A549 (cell line): ENCODE measurements around the gene NAB1. TPM values are rescaled to one million over a fixed set of nuclear protein-coding genes. Genes with fewer than 3 reads are reported as not detected.

Experiments used
- ATAC-seq, 2 experiments: fragments of 200-7000 bp in 1 of 2; fragments of >200 bp in 1 of 2; cut with Nextera tagmentation in 1 of 2; cut with Tn5 transposase in 1 of 2; 3 replicates each; pipeline versions ENCODE4 v1.8.0 to v1.9.1; 2018 to 2020; ENCODE audit warnings: mild to moderate bottlenecking in 1 of 2, moderate library complexity in 1 of 2
- CTCF ChIA-PET: fragments of 300-600 bp; sonication (Branson Sonifier 250); formaldehyde crosslinking; extraction: SDS; loops from one replicate; lab custom pipeline; 2021; ENCODE audit warnings: antibody characterized with exemption, inconsistent platforms; lab: Yijun Ruan, JAX
- POLR2A ChIA-PET: fragments of 350-600 bp; formaldehyde crosslinking; extraction: SDS; loops from one replicate; lab custom pipeline; 2021; ENCODE audit warnings: antibody characterized with exemption, inconsistent platforms; lab: Yijun Ruan, JAX
- DNase-seq, 2 experiments: peaks; one replicate each; pipeline versions ENCODE4 v3.0.0 to v3.0.0-alpha.2; 2011 to 2016; ENCODE audit warnings: low read depth in 1 of 2, low spot score in 1 of 2
- FAIRE-seq: peaks from 2 replicates; lab custom pipeline; 2011; peaks lifted over from hg19 to GRCh38; lab: Jason Lieb, UNC
- H3K27ac ChIP-seq, 2 experiments: fragments of >200 bp; sonication (Bioruptor Twin); formaldehyde crosslinking; 3 replicates each; pipeline ENCODE4 v1.5.1; 2016 to 2017
- H3K4me1 ChIP-seq: fragments of >200 bp; sonication (Bioruptor Twin); formaldehyde crosslinking; 3 replicates; pipeline ENCODE4 v1.6.1; 2016
- H3K4me2 ChIP-seq: fragments of >200 bp; sonication (Bioruptor Twin); formaldehyde crosslinking; 3 replicates; pipeline ENCODE4 v1.6.1; 2016
- H3K4me3 ChIP-seq: fragments of >200 bp; sonication (Bioruptor Twin); formaldehyde crosslinking; 3 replicates; pipeline ENCODE4 v1.5.1; 2016
- H3K9me3 ChIP-seq: fragments of >200 bp; sonication (Bioruptor Twin); formaldehyde crosslinking; 3 replicates; pipeline ENCODE4 v1.6.1; 2016
- BHLHE40 ChIP-seq: IDR thresholded peaks from 2 replicates; pipeline ENCODE4 v1.6.1; 2012; ENCODE audit warnings: low read depth, low read length, inconsistent platforms
- CBX8 ChIP-seq: fragments of 200-600 bp; sonication (generic); IDR thresholded peaks from 2 replicates; pipeline ENCODE4 v1.6.1; 2016
- CEBPB ChIP-seq, 2 experiments: fragments of >200 bp in 1 of 2; sonication (Bioruptor Twin) in 1 of 2; formaldehyde crosslinking in 1 of 2; IDR thresholded peaks; 2 replicates each; pipeline ENCODE4 v1.6.1; 2012 to 2016
- CHD2 ChIP-seq: fragments of 150-350 bp; IDR thresholded peaks from 2 replicates; pipeline ENCODE4 v1.6.1; 2014; ENCODE audit warnings: low read length; ENCODE audit not compliant: partially characterized antibody
- CHD4 ChIP-seq: fragments of 200-600 bp; sonication (generic); IDR thresholded peaks from 2 replicates; pipeline ENCODE4 v1.6.1; 2016; ENCODE audit warnings: antibody characterized with exemption, mild to moderate bottlenecking, borderline replicate concordance
- EHF ChIP-seq: fragments of 250-450 bp; sonication (Bioruptor Pico); IDR thresholded peaks from 2 replicates; pipeline ENCODE4 v1.5.0; 2020; ENCODE audit warnings: mild to moderate bottlenecking
- EP300 ChIP-seq, 2 experiments: fragments of >200 bp; sonication (Bioruptor Twin); formaldehyde crosslinking; IDR thresholded peaks; 2 replicates in 1 of 2; 3 replicates in 1 of 2; pipeline ENCODE4 v1.6.1; 2016 to 2017
- FOSB ChIP-seq: fragments of 250-450 bp; sonication (Bioruptor Pico); IDR thresholded peaks from 2 replicates; pipeline ENCODE4 v1.5.0; 2020; ENCODE audit warnings: mild to moderate bottlenecking, moderate library complexity
- FOXS1 ChIP-seq: fragments of 250-450 bp; sonication (Bioruptor Pico); IDR thresholded peaks from 2 replicates; pipeline ENCODE4 v1.5.0; 2020; ENCODE audit warnings: mild to moderate bottlenecking, moderate library complexity
- HES2 ChIP-seq: fragments of >200 bp; sonication (Bioruptor Twin); formaldehyde crosslinking; IDR thresholded peaks from 2 replicates; pipeline ENCODE4 v1.6.1; 2016
- HEYL ChIP-seq: fragments of 250-450 bp; sonication (Bioruptor Pico); IDR thresholded peaks from 2 replicates; pipeline ENCODE4 v1.8.0; 2021; ENCODE audit warnings: mild to moderate bottlenecking, moderate library complexity
- HOXB5 ChIP-seq: fragments of 250-450 bp; sonication (Bioruptor Pico); IDR thresholded peaks from 2 replicates; pipeline ENCODE4 v1.5.0; 2020; ENCODE audit warnings: mild to moderate bottlenecking, moderate library complexity
- JUN ChIP-seq, 2 experiments: fragments of >200 bp; sonication (Bioruptor Twin); formaldehyde crosslinking; IDR thresholded peaks; 2 replicates in 1 of 2; 3 replicates in 1 of 2; pipeline ENCODE4 v1.6.1; 2016 to 2017
- JUNB ChIP-seq: fragments of >200 bp; sonication (Bioruptor Twin); formaldehyde crosslinking; IDR thresholded peaks from 2 replicates; pipeline ENCODE4 v1.6.1; 2016
- MAFK ChIP-seq: fragments of 450-650 bp; IDR thresholded peaks from 2 replicates; pipeline ENCODE4 v1.6.1; 2014; ENCODE audit not compliant: partially characterized antibody
- MAZ ChIP-seq: fragments of 150-350 bp; IDR thresholded peaks from 2 replicates; pipeline ENCODE4 v1.6.1; 2014; ENCODE audit warnings: antibody characterized with exemption, low read depth, low read length, borderline replicate concordance
- POLR2AphosphoS2 ChIP-seq: conservative IDR thresholded peaks from 2 replicates; pipeline ENCODE4 v1.6.1; 2012; ENCODE audit warnings: low read length, improper control_type of control experiment, inconsistent platforms
- RCOR1 ChIP-seq: fragments of 150-350 bp; IDR thresholded peaks from 2 replicates; pipeline ENCODE4 v1.6.1; 2014; ENCODE audit warnings: antibody characterized with exemption, low read length, low read depth
- RNF2 ChIP-seq: fragments of 200-600 bp; sonication (generic); IDR thresholded peaks from 2 replicates; pipeline ENCODE4 v1.6.1; 2016; ENCODE audit warnings: low read depth, mild to moderate bottlenecking, antibody characterized with exemption, moderate library complexity, borderline replicate concordance
- TP53 ChIP-seq: fragments of 250-450 bp; sonication (Bioruptor Pico); IDR thresholded peaks from 2 replicates; pipeline ENCODE4 v1.5.0; 2021; ENCODE audit warnings: mild to moderate bottlenecking, moderate library complexity
- WGBS: methylation state at CpG from one replicate; pipeline ENCODE4 v1.1.6; 2017; ENCODE audit errors: missing lambda C conversion rate; 5-methylcytosine and 5-hydroxymethylcytosine counted together
- polyA plus RNA-seq, 4 experiments: library from polyadenylated mRNA; depleted of rRNA in 3 of 4; stranded (reverse); fragments of >200 nt; fragmentation: RNase III in 1 of 4; extraction: RNeasy Plus Mini Kit Qiagen cat#74134 plus additional on column Dnase treatment in 1 of 4; gene quantifications; 2 replicates in 3 of 4; 3 replicates in 1 of 4; pipeline ENCODE4 v1.2.3, GENCODE V29; 2011 to 2017
- TF ChIP-seq, protein P1 (sequence below): fragments of 250-450 bp; sonication (Bioruptor Pico); IDR thresholded peaks from 2 replicates; pipeline ENCODE4 v1.5.0; 2021; ENCODE audit warnings: mild to moderate bottlenecking, moderate library complexity, borderline replicate concordance
- TF ChIP-seq, protein P2 (sequence below): IDR thresholded peaks from 2 replicates; pipeline ENCODE4 v1.6.1; 2012
- TF ChIP-seq, protein P3 (sequence below): fragments of >200 bp; sonication (Bioruptor Twin); formaldehyde crosslinking; IDR thresholded peaks from 3 replicates; pipeline ENCODE4 v1.5.1; 2016
- TF ChIP-seq, protein P4 (sequence below): IDR thresholded peaks from 2 replicates; pipeline ENCODE4 v1.6.1; 2012; ENCODE audit warnings: low read depth, borderline replicate concordance

The NAB1 gene
- polyA plus RNA-seq, 2 of the 4 experiments (the other 2 are of a cell fraction): 37.6 to 67.3 TPM

DNA sequence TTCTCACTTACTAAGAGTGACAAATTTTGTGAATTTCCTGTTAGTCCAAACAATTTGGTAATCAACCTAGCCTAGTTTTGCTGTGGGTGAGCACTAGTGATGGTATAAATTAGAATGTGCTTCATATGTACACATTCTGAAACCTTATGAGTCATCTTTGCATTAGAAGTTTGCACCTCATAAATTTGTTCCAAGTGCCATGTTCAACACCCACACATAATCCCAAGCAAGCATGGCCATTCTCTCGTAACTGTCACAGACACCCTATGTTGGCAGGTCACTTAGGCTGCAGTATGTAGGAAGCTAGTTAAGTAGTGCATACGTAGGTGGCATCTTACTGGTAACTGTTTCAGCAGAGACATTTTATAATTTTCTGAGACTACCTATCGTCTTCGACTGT is 46.9 kb downstream of the NAB1 start:
- H3K4me3 ChIP-seq: no peak overlapping the region
- DNase-seq: no peak
- ChIA-PET CTCF (no interaction called here), POLR2A (no interaction called here)
- no peak for FAIRE-seq
- H3K4me1 ChIP-seq: no peaks in the 10 kb centered on the region
- TF ChIP-seq FOSB (CRISPR knock-in tag) (no peak), FOXS1 (CRISPR knock-in tag) (no peak), MAFK (no peak), CHD2 (no peak), HOXB5 (no peak), EHF (no peak), JUN (IDR thresholded peaks at IDR 0.05) (no peak), CHD4 (no peak), RCOR1 (no peak), TP53 (CRISPR knock-in tag) (no peak), JUNB (no peak), BHLHE40 (no peak), CBX8 (no peak), CEBPB (IDR thresholded peaks at IDR 0.05) (no peak), EP300 (IDR thresholded peaks at IDR 0.05) (no peak)
- TF ChIP-seq, protein P1, sequence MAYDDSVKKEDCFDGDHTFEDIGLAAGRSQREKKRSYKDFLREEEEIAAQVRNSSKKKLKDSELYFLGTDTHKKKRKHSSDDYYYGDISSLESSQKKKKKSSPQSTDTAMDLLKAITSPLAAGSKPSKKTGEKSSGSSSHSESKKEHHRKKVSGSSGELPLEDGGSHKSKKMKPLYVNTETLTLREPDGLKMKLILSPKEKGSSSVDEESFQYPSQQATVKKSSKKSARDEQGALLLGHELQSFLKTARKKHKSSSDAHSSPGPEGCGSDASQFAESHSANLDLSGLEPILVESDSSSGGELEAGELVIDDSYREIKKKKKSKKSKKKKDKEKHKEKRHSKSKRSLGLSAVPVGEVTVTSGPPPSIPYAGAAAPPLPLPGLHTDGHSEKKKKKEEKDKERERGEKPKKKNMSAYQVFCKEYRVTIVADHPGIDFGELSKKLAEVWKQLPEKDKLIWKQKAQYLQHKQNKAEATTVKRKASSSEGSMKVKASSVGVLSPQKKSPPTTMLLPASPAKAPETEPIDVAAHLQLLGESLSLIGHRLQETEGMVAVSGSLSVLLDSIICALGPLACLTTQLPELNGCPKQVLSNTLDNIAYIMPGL (CRISPR knock-in tag): no peak
- TF ChIP-seq, protein P2, sequence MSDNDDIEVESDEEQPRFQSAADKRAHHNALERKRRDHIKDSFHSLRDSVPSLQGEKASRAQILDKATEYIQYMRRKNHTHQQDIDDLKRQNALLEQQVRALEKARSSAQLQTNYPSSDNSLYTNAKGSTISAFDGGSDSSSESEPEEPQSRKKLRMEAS: no peak
- TF ChIP-seq, protein P3, sequence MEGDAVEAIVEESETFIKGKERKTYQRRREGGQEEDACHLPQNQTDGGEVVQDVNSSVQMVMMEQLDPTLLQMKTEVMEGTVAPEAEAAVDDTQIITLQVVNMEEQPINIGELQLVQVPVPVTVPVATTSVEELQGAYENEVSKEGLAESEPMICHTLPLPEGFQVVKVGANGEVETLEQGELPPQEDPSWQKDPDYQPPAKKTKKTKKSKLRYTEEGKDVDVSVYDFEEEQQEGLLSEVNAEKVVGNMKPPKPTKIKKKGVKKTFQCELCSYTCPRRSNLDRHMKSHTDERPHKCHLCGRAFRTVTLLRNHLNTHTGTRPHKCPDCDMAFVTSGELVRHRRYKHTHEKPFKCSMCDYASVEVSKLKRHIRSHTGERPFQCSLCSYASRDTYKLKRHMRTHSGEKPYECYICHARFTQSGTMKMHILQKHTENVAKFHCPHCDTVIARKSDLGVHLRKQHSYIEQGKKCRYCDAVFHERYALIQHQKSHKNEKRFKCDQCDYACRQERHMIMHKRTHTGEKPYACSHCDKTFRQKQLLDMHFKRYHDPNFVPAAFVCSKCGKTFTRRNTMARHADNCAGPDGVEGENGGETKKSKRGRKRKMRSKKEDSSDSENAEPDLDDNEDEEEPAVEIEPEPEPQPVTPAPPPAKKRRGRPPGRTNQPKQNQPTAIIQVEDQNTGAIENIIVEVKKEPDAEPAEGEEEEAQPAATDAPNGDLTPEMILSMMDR: no peak
- TF ChIP-seq, protein P4, sequence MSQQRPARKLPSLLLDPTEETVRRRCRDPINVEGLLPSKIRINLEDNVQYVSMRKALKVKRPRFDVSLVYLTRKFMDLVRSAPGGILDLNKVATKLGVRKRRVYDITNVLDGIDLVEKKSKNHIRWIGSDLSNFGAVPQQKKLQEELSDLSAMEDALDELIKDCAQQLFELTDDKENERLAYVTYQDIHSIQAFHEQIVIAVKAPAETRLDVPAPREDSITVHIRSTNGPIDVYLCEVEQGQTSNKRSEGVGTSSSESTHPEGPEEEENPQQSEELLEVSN: no peak
- TF ChIP-seq, all 56 proteins: peak for 0
- Histone ChIP-seq H3K27ac (no peak overlapping the region), H3K9me3 (no peaks in the 10 kb centered on the region), H3K4me2 (no peak overlapping the region)
- WGBS: 91% methylated on average over 4 of the region's 4 CpGs
- ATAC-seq: no peak

GRCh38 chr2:190696792-190697398 is 48.0 kb downstream of the NAB1 start:
- H3K4me1 ChIP-seq: no peaks in the 10 kb centered on the region
- no peak overlapping the region for H3K4me2 ChIP-seq
- WGBS: 87% methylated on average over 3 of the region's 3 CpGs
- H3K9me3 ChIP-seq: no peaks in the 10 kb centered on the region
- no peak for FAIRE-seq
- TF ChIP-seq MAZ (no peak), HES2 (no peak), RNF2 (no peak), POLR2AphosphoS2 (no peak), HEYL (CRISPR knock-in tag) (no peak), TP53 (CRISPR knock-in tag) (no peak), CHD4 (no peak)
- TF ChIP-seq, protein P1 (CRISPR knock-in tag): no peak
- TF ChIP-seq, all 56 proteins: peak for 0
- Histone ChIP-seq H3K4me3 (no peak overlapping the region), H3K27ac (no peak overlapping the region)
- ChIA-PET CTCF (interaction anchor here (0.9 kb wide), 1 partner anchor 15 kb away, joined by 3 read pairs; no protein-coding TSS in a partner anchor), POLR2A (no interaction called here)
- no peak for DNase-seq
- no peak for ATAC-seq
